HepG2 (cell line): ENCODE data around the gene AFG1L. TPM values are rescaled to one million over a fixed set of nuclear protein-coding genes. Genes with fewer than 3 reads are reported as not detected.

Source experiments
- GFI1 ChIP-seq: sonication (generic); formaldehyde crosslinking; IDR thresholded peaks from 2 replicates; pipeline ENCODE4 v1.5.0; 2020; ENCODE audit warnings: missing genetic modification reagents, mild to moderate bottlenecking, borderline replicate concordance
- HNRNPUL1 ChIP-seq: fragments of 200-400 bp; formaldehyde crosslinking; IDR thresholded peaks from 2 replicates; pipeline ENCODE4 v1.6.1; 2017; ENCODE audit warnings: low read depth, mild to moderate bottlenecking, low read length, moderate library complexity
- NR2C2 ChIP-seq: sonication (generic); formaldehyde crosslinking; IDR thresholded peaks from 2 replicates; pipeline ENCODE4 v1.4.0; 2020; ENCODE audit warnings: missing genetic modification reagents, mild to moderate bottlenecking, moderate library complexity, borderline replicate concordance
- PHF21A ChIP-seq: sonication (generic); formaldehyde crosslinking; IDR thresholded peaks from 2 replicates; pipeline ENCODE4 v1.5.0; 2020; ENCODE audit warnings: mild to moderate bottlenecking, missing genetic modification reagents
- TFAP4 ChIP-seq: sonication (generic); IDR thresholded peaks from 2 replicates; pipeline ENCODE4 v1.6.1; 2016; ENCODE audit warnings: low read depth, borderline replicate concordance
- TP53 ChIP-seq: sonication (generic); formaldehyde crosslinking; conservative IDR thresholded peaks from 2 replicates; pipeline ENCODE4 v1.4.0; 2020; ENCODE audit warnings: missing genetic modification reagents
- ZBTB7B ChIP-seq: sonication (generic); formaldehyde crosslinking; IDR thresholded peaks from 2 replicates; pipeline ENCODE4 v1.4.0; 2020; ENCODE audit warnings: missing genetic modification reagents
- ZBTB8A ChIP-seq: sonication (generic); formaldehyde crosslinking; IDR thresholded peaks from 2 replicates; pipeline ENCODE4 v1.4.0; 2020; ENCODE audit warnings: mild to moderate bottlenecking, low read depth, missing genetic modification reagents, borderline replicate concordance
- ZNF101 ChIP-seq: sonication (generic); formaldehyde crosslinking; IDR thresholded peaks from 2 replicates; pipeline ENCODE4 v1.4.0; 2020; ENCODE audit warnings: mild to moderate bottlenecking, low read depth, missing genetic modification reagents, borderline replicate concordance
- ZNF292 ChIP-seq: sonication (generic); formaldehyde crosslinking; IDR thresholded peaks from 2 replicates; pipeline ENCODE4 v1.8.1; 2022; ENCODE audit warnings: mild to moderate bottlenecking, low read depth, missing genetic modification reagents, borderline replicate concordance
- ZNF337 ChIP-seq: sonication (generic); formaldehyde crosslinking; IDR thresholded peaks from 2 replicates; pipeline ENCODE4 v1.5.1; 2020; ENCODE audit warnings: missing genetic modification reagents, low read depth, mild to moderate bottlenecking, borderline replicate concordance
- ZNF629 ChIP-seq: sonication (generic); formaldehyde crosslinking; conservative IDR thresholded peaks from 2 replicates; pipeline ENCODE4 v1.5.0; 2020; ENCODE audit warnings: missing genetic modification reagents
- ZNF646 ChIP-seq: sonication (generic); formaldehyde crosslinking; IDR thresholded peaks from 2 replicates; pipeline ENCODE4 v1.9.0; 2021; ENCODE audit warnings: mild to moderate bottlenecking, missing genetic modification reagents
- polyA plus RNA-seq, 8 experiments: library from polyadenylated mRNA; depleted of rRNA in 3 of 8; stranded (reverse) in 7 of 8; unstranded in 1 of 8; fragments of >200 nt; fragmentation: Illumina TruSeq in 4 of 8; extraction: Trizol in 4 of 8; gene quantifications; 2 replicates each; pipeline versions ENCODE4 v1.2.1 to v1.2.3, GENCODE V29; 2011 to 2016; ENCODE audit warnings: low read depth in 4 of 8, missing spikeins in 1 of 8, mixed read lengths in 1 of 8; ENCODE audit not compliant: insufficient read depth in 1 of 8
- total RNA-seq, 5 experiments: library from RNA; depleted of rRNA; stranded (reverse); fragments of >200 nt; fragmentation: Illumina TruSeq; extraction: Trizol; gene quantifications; 2 replicates each; pipeline ENCODE4 v1.2.3, GENCODE V29; 2016; ENCODE audit warnings: low read depth in 1 of 5
- TF ChIP-seq, protein P1 (sequence below): IDR thresholded peaks from 2 replicates; pipeline ENCODE4 v1.6.1; 2016; ENCODE audit warnings: low read depth
- TF ChIP-seq, protein P2 (sequence below): sonication (generic); formaldehyde crosslinking; IDR thresholded peaks from 2 replicates; pipeline ENCODE4 v1.5.0; 2020; ENCODE audit warnings: mild to moderate bottlenecking, missing genetic modification reagents
- TF ChIP-seq, protein P3 (sequence below): sonication (generic); formaldehyde crosslinking; IDR thresholded peaks from 2 replicates; pipeline ENCODE4 v1.5.0; 2020; ENCODE audit warnings: missing genetic modification reagents

The AFG1L gene
- total and polyA plus RNA-seq, 2 of the 13 experiments (the other 11 are each of a cell fraction or from before 2014, with no cell fraction given), result 3.1 to 14.0 TPM

DNA sequence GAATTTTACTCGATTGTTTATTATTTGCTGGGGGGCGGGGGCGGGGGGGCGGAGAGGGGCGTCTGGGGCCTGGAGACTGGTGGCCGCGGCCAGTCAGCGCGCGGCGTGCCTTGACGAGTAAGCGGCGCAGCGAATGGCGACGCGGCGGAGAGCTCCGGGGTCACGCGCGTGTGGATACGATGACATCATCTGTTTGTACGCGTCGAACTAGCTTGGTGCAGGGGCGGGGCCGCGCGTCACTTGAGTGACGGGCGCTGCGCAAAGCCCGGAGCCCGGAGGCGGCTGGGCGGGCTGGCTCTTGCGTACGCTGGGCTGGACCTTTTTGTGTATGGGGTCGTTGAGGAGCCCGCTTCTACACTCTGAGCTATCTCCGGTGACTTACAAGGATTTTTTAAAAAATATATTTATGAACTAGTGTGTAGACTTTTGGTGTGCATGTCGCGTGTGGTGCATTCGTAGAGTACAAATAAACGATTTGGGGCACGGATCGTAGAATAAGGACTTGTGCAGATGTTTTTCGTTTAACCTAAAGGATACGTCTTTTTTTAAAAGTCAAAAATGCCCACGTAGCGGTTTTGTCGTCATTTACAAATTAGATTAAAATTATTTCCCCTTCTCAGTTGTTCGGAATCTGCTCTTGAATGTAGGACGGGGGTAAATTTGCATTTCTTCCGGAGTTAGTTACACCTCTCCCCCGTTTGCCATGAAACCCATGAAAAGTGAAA lies 263.7 kb downstream of the AFG1L start (continued):
- TF ChIP-seq ZNF292 (CRISPR knock-in tag), result no peak
- no peak for TF ChIP-seq ZNF101 (CRISPR knock-in tag)
- TF ChIP-seq, protein P1, sequence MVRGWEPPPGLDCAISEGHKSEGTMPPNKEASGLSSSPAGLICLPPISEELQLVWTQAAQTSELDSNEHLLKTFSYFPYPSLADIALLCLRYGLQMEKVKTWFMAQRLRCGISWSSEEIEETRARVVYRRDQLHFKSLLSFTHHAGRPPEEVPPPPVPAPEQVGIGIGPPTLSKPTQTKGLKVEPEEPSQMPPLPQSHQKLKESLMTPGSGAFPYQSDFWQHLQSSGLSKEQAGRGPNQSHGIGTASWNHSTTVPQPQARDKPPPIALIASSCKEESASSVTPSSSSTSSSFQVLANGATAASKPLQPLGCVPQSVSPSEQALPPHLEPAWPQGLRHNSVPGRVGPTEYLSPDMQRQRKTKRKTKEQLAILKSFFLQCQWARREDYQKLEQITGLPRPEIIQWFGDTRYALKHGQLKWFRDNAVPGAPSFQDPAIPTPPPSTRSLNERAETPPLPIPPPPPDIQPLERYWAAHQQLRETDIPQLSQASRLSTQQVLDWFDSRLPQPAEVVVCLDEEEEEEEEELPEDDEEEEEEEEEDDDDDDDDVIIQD (CRISPR knock-in tag), result no peak
- TF ChIP-seq ZBTB8A (CRISPR knock-in tag), result no peak
- peak; percentile 41 for TF ChIP-seq ZNF629 (CRISPR knock-in tag)
- no peak for TF ChIP-seq HNRNPUL1
- peak; percentile 27; the same call in 1 of the 2 replicates for TF ChIP-seq TFAP4
- no peak for TF ChIP-seq ZNF646 (CRISPR knock-in tag)
- TF ChIP-seq ZNF337 (CRISPR knock-in tag), result no peak
- no peak for TF ChIP-seq GFI1
- TF ChIP-seq ZBTB7B (CRISPR knock-in tag), result peak; percentile 68; the same call in 1 of the 2 replicates
- TF ChIP-seq, protein P2, sequence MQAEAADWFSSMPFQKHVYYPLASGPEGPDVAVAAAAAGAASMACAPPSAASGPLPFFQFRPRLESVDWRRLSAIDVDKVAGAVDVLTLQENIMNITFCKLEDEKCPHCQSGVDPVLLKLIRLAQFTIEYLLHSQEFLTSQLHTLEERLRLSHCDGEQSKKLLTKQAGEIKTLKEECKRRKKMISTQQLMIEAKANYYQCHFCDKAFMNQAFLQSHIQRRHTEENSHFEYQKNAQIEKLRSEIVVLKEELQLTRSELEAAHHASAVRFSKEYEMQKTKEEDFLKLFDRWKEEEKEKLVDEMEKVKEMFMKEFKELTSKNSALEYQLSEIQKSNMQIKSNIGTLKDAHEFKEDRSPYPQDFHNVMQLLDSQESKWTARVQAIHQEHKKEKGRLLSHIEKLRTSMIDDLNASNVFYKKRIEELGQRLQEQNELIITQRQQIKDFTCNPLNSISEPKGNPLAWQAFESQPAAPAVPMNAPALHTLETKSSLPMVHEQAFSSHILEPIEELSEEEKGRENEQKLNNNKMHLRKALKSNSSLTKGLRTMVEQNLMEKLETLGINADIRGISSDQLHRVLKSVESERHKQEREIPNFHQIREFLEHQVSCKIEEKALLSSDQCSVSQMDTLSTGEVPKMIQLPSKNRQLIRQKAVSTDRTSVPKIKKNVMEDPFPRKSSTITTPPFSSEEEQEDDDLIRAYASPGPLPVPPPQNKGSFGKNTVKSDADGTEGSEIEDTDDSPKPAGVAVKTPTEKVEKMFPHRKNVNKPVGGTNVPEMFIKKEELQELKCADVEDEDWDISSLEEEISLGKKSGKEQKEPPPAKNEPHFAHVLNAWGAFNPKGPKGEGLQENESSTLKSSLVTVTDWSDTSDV (CRISPR knock-in tag), result no peak
- 0 out of 2 replicates have a peak, but pooled peaks have one; percentile 47 for TF ChIP-seq TP53 (CRISPR knock-in tag)
- TF ChIP-seq, protein P3, sequence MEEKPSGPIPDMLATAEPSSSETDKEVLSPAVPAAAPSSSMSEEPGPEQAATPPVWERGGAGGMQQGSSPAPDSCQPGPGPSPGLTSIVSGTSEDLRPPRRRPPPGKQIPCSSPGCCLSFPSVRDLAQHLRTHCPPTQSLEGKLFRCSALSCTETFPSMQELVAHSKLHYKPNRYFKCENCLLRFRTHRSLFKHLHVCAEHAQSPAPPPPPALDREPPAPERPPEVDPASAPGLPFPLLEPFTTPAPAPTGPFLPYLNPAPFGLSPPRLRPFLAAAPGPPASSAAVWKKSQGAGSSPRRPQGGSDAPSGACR, result no peak
- peak; percentile 71 for TF ChIP-seq PHF21A (CRISPR knock-in tag)
- no peak for TF ChIP-seq NR2C2
